Body of pancreas (tissue), 4 donors: ENCODE results near the gene KIFC3.

ENCODE experiments used
- CTCF ChIP-seq, 7 experiments: fragments of 450-650 bp in 4 of 7; fragments of 200-600 bp in 3 of 7; sonication (generic) in 3 of 7; IDR thresholded peaks; one replicate each; pipeline ENCODE4 v1.5.1; 2016 to 2019; ENCODE audit warnings: antibody characterized with exemption in 7 of 7
- POLR2A ChIP-seq, 3 donors: fragments of 450-650 bp; IDR thresholded peaks; one replicate each; pipeline ENCODE4 v1.6.1; 2016; ENCODE audit warnings: antibody characterized with exemption in 3 of 3, mild to moderate bottlenecking in 2 of 3

GRCh38 chr16:57743458-57743857 lies 58.8 kb downstream of the KIFC3 start:
- TF ChIP-seq CTCF (IDR thresholded peaks at IDR 0.05) (no peak), POLR2A (IDR thresholded peaks at IDR 0.05) (no peak)
